DOHH2 (cell line): ENCODE measurements around the gene KIF16B.

ENCODE experiments used
- CTCF ChIP-seq: fragments of 200-600 bp; sonication (generic); IDR thresholded peaks from one replicate; pipeline ENCODE4 v1.5.1; 2014; ENCODE audit warnings: antibody characterized with exemption, mild to moderate bottlenecking, low read depth, low read length; ENCODE audit not compliant: poor library complexity, severe bottlenecking
- EZH2phosphoT487 ChIP-seq: fragments of 200-600 bp; sonication (generic); IDR thresholded peaks from 2 replicates; pipeline ENCODE4 v1.6.1; 2017; ENCODE audit warnings: borderline replicate concordance, mild to moderate bottlenecking, antibody characterized with exemption, low read length, moderate library complexity, mixed read lengths

DNA sequence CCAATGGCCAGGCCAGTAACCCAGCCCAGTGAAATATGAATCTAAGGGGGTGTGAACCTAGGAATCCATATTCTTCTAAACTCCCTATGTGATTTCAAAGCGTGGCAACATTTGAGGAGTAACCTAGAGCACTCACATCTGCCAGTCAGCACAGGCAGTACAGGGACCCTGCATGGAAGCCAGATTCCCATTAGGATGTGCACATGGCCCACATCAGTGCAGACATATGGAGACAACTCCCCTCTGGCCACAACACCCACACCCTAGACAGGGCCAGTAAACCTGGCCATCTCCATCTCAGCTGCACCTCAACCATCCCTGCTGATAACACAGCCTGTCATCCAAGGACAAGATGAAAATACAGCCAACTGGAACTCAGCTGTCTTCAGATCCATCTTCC, 56.5 kb downstream of the KIF16B start:
- TF ChIP-seq CTCF (no peak), EZH2phosphoT487 (no peak)
